HG03196 (cell line): ENCODE data around the gene GIMAP8.

Experiments used
- ATAC-seq: cut with Tn5 transposase; IDR thresholded peaks from one replicate; pipeline ENCODE4 v1.9.1; 2021; ENCODE audit not compliant: unreplicated experiment

GIMAP8 gene

GRCh38 chr7:150450491-150451001 lies at the start of gene GIMAP8:
TSS of gene GIMAP8 (plus strand) at chr7:150450630. CDS start at chr7:150466699, 16,069 bp downstream.
- peak; percentile 32 for ATAC-seq

- ATAC-seq, result no peak
Measured at GRCh38 chr7:150400788-150401423, 49.5 kb upstream of the GIMAP8 start.

- ATAC-seq, result no peak
Measured at GRCh38 chr7:150401424-150401790, 49.0 kb upstream of the GIMAP8 start.

- ATAC-seq, result no peak
Measured at GRCh38 chr7:150401861-150402631, 48.4 kb upstream of the GIMAP8 start.

- ATAC-seq, result no peak
Measured at GRCh38 chr7:150402671-150403321, 47.6 kb upstream of the GIMAP8 start.

- no peak for ATAC-seq
Measured at GRCh38 chr7:150403376-150404171, 46.9 kb upstream of the GIMAP8 start.

- no peak for ATAC-seq
Measured at GRCh38 chr7:150404172-150404804, 46.1 kb upstream of the GIMAP8 start.

GRCh38 chr7:150404805-150405583 lies 45.4 kb upstream of the GIMAP8 start:
- ATAC-seq, result peak; percentile 39

- ATAC-seq, result no peak
Measured at GRCh38 chr7:150405584-150406311, 44.7 kb upstream of the GIMAP8 start.

GRCh38 chr7:150406312-150406566 lies 44.2 kb upstream of the GIMAP8 start:
- no peak for ATAC-seq

GRCh38 chr7:150406567-150407421 lies 43.6 kb upstream of the GIMAP8 start:
- peak; percentile 53 for ATAC-seq

GRCh38 chr7:150407588-150408392 lies 42.6 kb upstream of the GIMAP8 start:
- no peak for ATAC-seq

- no peak for ATAC-seq
Measured at GRCh38 chr7:150408393-150409299, 41.8 kb upstream of the GIMAP8 start.

GRCh38 chr7:150409300-150410030 lies 41.0 kb upstream of the GIMAP8 start:
- no peak for ATAC-seq

GRCh38 chr7:150410131-150410530 lies 40.3 kb upstream of the GIMAP8 start:
- ATAC-seq, result no peak
